Ovary (tissue), 3 donors: Measurements from ENCODE around the gene ADGRV1.

Source experiments
- POLR2A ChIP-seq: fragments of 450-650 bp; IDR thresholded peaks from one replicate; pipeline ENCODE4 v1.6.1; 2017; ENCODE audit warnings: antibody characterized with exemption, mild to moderate bottlenecking, moderate library complexity
- TF ChIP-seq, protein P1 (sequence below), 3 donors: fragments of 450-650 bp in 2 of 3; fragments of 200-600 bp in 1 of 3; IDR thresholded peaks; one replicate each; pipeline versions ENCODE4 v1.5.1 to v1.8.0; 2016 to 2022; ENCODE audit warnings: antibody characterized with exemption in 3 of 3, mild to moderate bottlenecking in 1 of 3
- donor health status: DM: no; HTN: no; CAD: no.

DNA sequence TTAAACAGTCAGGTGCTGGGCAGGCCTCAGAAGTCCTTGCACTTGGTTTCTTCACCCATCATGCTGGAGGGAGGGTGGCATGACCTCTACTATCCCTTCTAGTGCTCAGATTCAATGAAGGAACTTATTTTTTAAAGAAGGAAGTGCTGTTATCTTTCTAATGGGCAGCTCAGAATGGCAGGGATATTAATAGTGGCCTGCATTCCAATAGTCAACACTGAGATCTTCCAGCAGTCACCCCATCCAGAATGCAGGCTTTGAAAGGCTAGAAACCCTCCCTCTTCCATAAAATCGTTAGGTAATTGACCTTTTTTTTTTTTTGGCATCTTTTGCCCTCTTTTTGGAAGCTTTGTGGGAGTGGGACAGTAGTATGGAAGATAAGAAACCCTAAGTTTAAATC lies 499.6 kb downstream of the ADGRV1 start:
- TF ChIP-seq, protein P1, sequence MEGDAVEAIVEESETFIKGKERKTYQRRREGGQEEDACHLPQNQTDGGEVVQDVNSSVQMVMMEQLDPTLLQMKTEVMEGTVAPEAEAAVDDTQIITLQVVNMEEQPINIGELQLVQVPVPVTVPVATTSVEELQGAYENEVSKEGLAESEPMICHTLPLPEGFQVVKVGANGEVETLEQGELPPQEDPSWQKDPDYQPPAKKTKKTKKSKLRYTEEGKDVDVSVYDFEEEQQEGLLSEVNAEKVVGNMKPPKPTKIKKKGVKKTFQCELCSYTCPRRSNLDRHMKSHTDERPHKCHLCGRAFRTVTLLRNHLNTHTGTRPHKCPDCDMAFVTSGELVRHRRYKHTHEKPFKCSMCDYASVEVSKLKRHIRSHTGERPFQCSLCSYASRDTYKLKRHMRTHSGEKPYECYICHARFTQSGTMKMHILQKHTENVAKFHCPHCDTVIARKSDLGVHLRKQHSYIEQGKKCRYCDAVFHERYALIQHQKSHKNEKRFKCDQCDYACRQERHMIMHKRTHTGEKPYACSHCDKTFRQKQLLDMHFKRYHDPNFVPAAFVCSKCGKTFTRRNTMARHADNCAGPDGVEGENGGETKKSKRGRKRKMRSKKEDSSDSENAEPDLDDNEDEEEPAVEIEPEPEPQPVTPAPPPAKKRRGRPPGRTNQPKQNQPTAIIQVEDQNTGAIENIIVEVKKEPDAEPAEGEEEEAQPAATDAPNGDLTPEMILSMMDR (IDR thresholded peaks at IDR 0.05): no peak
- TF ChIP-seq POLR2A: no peak
